COLO829 (cell line): ENCODE data around the gene SND1.
A peak's percentile ranks its signal among the peaks of the same experiment; 100 is the strongest.

ENCODE experiments used
- DNase-seq: peaks from one replicate; pipeline ENCODE4 v3.0.0; 2012; ENCODE audit warnings: low spot score

SND1 gene

GRCh38 chr7:127731431-127732080, 79.6 kb downstream of the SND1 start:
- no peak for DNase-seq

GRCh38 chr7:127732306-127732705, 80.3 kb downstream of the SND1 start:
- DNase-seq: peak; percentile 77

GRCh38 chr7:127733986-127734385, 82.0 kb downstream of the SND1 start:
- no peak for DNase-seq

- DNase-seq: no peak
These were observed 84.5 kb downstream of the SND1 start for GRCh38 chr7:127736511-127736910.

- no peak for DNase-seq
These were observed 86.9 kb downstream of the SND1 start for GRCh38 chr7:127738859-127739258.

- no peak for DNase-seq
These were observed 89.9 kb downstream of the SND1 start for GRCh38 chr7:127741764-127742375.

GRCh38 chr7:127745445-127745844, 93.5 kb downstream of the SND1 start:
- no peak for DNase-seq

GRCh38 chr7:127751062-127751461, 99.1 kb downstream of the SND1 start:
- peak; percentile 89 for DNase-seq

- DNase-seq: no peak
These were observed 99.8 kb downstream of the SND1 start for GRCh38 chr7:127751490-127752448.

GRCh38 chr7:127752829-127753228, 100.8 kb downstream of the SND1 start:
- no peak for DNase-seq

- no peak for DNase-seq
These were observed 102.5 kb downstream of the SND1 start for GRCh38 chr7:127754457-127754856.

GRCh38 chr7:127755521-127755920, 103.5 kb downstream of the SND1 start:
- DNase-seq: no peak

GRCh38 chr7:127755965-127756364, 104.0 kb downstream of the SND1 start:
- DNase-seq: no peak

- DNase-seq: no peak
These were observed 106.1 kb downstream of the SND1 start for GRCh38 chr7:127758105-127758504.

- no peak for DNase-seq
These were observed 106.9 kb downstream of the SND1 start for GRCh38 chr7:127758845-127759244.

GRCh38 chr7:127759945-127760421, 108.0 kb downstream of the SND1 start:
- DNase-seq: no peak

- DNase-seq: no peak
These were observed 108.5 kb downstream of the SND1 start for GRCh38 chr7:127760436-127761031.

- DNase-seq: no peak
These were observed 109.2 kb downstream of the SND1 start for GRCh38 chr7:127761196-127761595.

- no peak for DNase-seq
These were observed 112.7 kb downstream of the SND1 start for GRCh38 chr7:127764681-127765080.

- no peak for DNase-seq
These were observed 113.2 kb downstream of the SND1 start for GRCh38 chr7:127765150-127765549.

GRCh38 chr7:127766831-127767459, 115.0 kb downstream of the SND1 start:
- DNase-seq: no peak

GRCh38 chr7:127768241-127768640, 116.2 kb downstream of the SND1 start:
- DNase-seq: no peak
